ENCODE measurements around the gene NRTN. TPM values are rescaled to one million over a fixed set of nuclear protein-coding genes. Genes with fewer than 3 reads are reported as not detected.

Gene NRTN
- total RNA-seq, 3 donors from 2014 or later, result 0.48 to 1.8 (median 1.6) TPM

DNA sequence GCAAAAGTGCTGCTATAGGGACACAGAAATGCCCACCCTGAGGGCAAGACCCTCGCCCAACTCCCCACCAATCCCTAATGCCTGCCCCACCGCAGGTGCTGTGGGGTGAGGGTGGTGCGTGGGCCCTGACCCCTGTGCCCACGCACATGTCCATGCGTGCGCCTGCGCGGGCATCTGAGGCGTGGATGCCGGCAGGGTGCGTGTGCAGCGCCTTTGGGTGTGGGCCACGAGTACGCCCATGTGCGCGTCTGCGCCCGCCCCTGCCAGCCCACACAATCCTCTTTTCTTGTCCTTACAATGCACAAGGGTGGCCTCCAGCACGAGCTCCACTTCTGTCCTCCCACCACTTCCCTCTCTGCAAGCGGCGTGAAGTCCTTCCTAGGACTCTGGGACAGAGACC lies 20.3 kb downstream of the NRTN start:
- Histone ChIP-seq H3K27ac (no peak overlapping the region), H3K9me3 (no peaks in the 10 kb centered on the region), H3K36me3 (no peaks in the 10 kb centered on the region), H3K4me1 (peaks cover 0 to 3% of the 10 kb centered on the region in 2 donors), H3K4me3 (no peak overlapping the region), H3K27me3 (peaks cover 0 to 5% of the 10 kb centered on the region in 2 donors)
- DNase-seq (ENCODE audit: low spot score in 2 of 2), result no peak
- TF ChIP-seq, protein P1, sequence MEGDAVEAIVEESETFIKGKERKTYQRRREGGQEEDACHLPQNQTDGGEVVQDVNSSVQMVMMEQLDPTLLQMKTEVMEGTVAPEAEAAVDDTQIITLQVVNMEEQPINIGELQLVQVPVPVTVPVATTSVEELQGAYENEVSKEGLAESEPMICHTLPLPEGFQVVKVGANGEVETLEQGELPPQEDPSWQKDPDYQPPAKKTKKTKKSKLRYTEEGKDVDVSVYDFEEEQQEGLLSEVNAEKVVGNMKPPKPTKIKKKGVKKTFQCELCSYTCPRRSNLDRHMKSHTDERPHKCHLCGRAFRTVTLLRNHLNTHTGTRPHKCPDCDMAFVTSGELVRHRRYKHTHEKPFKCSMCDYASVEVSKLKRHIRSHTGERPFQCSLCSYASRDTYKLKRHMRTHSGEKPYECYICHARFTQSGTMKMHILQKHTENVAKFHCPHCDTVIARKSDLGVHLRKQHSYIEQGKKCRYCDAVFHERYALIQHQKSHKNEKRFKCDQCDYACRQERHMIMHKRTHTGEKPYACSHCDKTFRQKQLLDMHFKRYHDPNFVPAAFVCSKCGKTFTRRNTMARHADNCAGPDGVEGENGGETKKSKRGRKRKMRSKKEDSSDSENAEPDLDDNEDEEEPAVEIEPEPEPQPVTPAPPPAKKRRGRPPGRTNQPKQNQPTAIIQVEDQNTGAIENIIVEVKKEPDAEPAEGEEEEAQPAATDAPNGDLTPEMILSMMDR (IDR thresholded peaks at IDR 0.05), result no peak
- no peak for TF ChIP-seq POLR2AphosphoS5 (IDR thresholded peaks at IDR 0.05)
- TF ChIP-seq POLR2A (IDR thresholded peaks at IDR 0.05), result no peak
- intact Hi-C loops (cut with DNase I; ENCODE audit: low total_unique reads), result no loop called here

GRCh38 chr19:5826531-5827341 lies 21.9 kb downstream of the NRTN start:
- Histone ChIP-seq H3K4me3 (no peak overlapping the region), H3K9me3 (no peaks in the 10 kb centered on the region), H3K36me3 (no peaks in the 10 kb centered on the region), H3K4me1 (peaks cover 0 to 3% of the 10 kb centered on the region in 2 donors), H3K27me3 (peaks cover 0 to 5% of the 10 kb centered on the region in 2 donors), H3K27ac (no peak overlapping the region)
- TF ChIP-seq POLR2A (IDR thresholded peaks at IDR 0.05) (no peak), POLR2AphosphoS5 (IDR thresholded peaks at IDR 0.05) (no peak)
- TF ChIP-seq, protein P1 (IDR thresholded peaks at IDR 0.05), result no peak
- intact Hi-C loops (cut with DNase I; ENCODE audit: low total_unique reads), result no loop called here
- DNase-seq (ENCODE audit: low spot score in 2 of 2), result peak; percentile 49 to 71

GRCh38 chr19:5827342-5827890 lies 22.5 kb downstream of the NRTN start:
- H3K27ac ChIP-seq, result peak overlapping the region in 1 of 2 donors; percentile 84
- H3K27me3 ChIP-seq, result peaks cover 0 to 5% of the 10 kb centered on the region in 2 donors
- peak overlapping the region; percentile 20 to 78 (median 57) for H3K4me3 ChIP-seq
- no peaks in the 10 kb centered on the region for H3K9me3 ChIP-seq
- DNase-seq (ENCODE audit: low spot score in 2 of 2), result no peak
- no peaks in the 10 kb centered on the region for H3K36me3 ChIP-seq
- H3K4me1 ChIP-seq, result peaks cover 0 to 3% of the 10 kb centered on the region in 2 donors
- intact Hi-C loops (cut with DNase I; ENCODE audit: low total_unique reads), result no loop called here
- no peak for TF ChIP-seq POLR2A (IDR thresholded peaks at IDR 0.05)

DNA sequence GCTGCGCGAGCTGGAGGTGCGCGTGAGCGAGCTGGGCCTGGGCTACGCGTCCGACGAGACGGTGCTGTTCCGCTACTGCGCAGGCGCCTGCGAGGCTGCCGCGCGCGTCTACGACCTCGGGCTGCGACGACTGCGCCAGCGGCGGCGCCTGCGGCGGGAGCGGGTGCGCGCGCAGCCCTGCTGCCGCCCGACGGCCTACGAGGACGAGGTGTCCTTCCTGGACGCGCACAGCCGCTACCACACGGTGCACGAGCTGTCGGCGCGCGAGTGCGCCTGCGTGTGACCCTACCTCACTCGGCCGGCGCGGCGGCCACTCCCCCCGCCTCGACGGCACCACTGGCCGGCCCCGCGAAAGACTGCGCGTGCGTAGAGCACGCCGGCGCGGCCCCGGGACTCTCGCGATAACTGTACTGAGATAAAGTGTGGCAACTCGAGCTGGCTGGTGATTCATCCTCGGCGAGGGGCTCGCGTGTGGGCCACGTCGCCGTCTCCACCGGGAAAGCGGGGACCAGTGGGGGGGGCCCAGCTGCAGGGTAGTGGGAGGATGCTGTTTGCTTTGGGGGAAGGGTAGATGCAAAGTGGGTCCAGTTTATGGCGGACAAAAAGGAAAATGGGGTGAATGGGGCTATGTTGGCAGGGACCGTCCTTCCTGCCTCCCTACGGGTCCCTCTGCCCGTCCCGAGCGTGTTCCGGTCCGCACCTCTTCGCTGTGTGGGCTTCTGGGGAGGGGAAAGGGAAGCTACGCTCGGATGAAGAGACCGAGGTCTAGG lies 23.2 kb downstream of the NRTN start:
- Histone ChIP-seq H3K27me3 (peaks cover 0 to 5% of the 10 kb centered on the region in 2 donors), H3K4me1 (peaks cover 0 to 3% of the 10 kb centered on the region in 2 donors), H3K4me3 (peak overlapping the region; percentile 42 to 78 (median 57)), H3K36me3 (no peaks in the 10 kb centered on the region), H3K27ac (peak overlapping the region; percentile 61 to 84), H3K9me3 (no peaks in the 10 kb centered on the region)
- intact Hi-C loops (cut with DNase I; ENCODE audit: low total_unique reads), result no loop called here
- peak; percentile 28 for TF ChIP-seq POLR2A (IDR thresholded peaks at IDR 0.05)
- TF ChIP-seq POLR2AphosphoS5 (IDR thresholded peaks at IDR 0.05), result peak in 1 of 3 donors; percentile 82
- TF ChIP-seq, protein P1 (IDR thresholded peaks at IDR 0.05), result no peak
- peak; percentile 74 to 81 for DNase-seq (ENCODE audit: low spot score in 2 of 2)

GRCh38 chr19:5828661-5829566 lies 24.0 kb downstream of the NRTN start:
- Histone ChIP-seq H3K36me3 (no peaks in the 10 kb centered on the region), H3K4me3 (peak overlapping the region; percentile 42 to 78 (median 57)), H3K27me3 (peaks cover 0 to 5% of the 10 kb centered on the region in 2 donors), H3K4me1 (peaks cover 0 to 3% of the 10 kb centered on the region in 2 donors), H3K27ac (peak overlapping the region; percentile 61 to 84), H3K9me3 (no peaks in the 10 kb centered on the region)
- intact Hi-C loops (cut with DNase I; ENCODE audit: low total_unique reads), result no loop called here
- TF ChIP-seq, protein P1 (IDR thresholded peaks at IDR 0.05), result no peak
- TF ChIP-seq POLR2AphosphoS5 (IDR thresholded peaks at IDR 0.05) (no peak), POLR2A (IDR thresholded peaks at IDR 0.05) (no peak)
- no peak for DNase-seq (ENCODE audit: low spot score in 2 of 2)

Data from breast epithelium (tissue), 4 donors.